Stimulated activated CD8-positive, alpha-beta memory T cell treated with anti-CD3 and anti-CD28 coated beads, Interleukin-2, amount 100 ng/mL, for 48 hours (primary cell): ENCODE data around the gene GDF3.
"Not testable (repeated sequence)": the region's sequence is repeated elsewhere in the genome, so short reads cannot be mapped to it uniquely, and the experiment has no call there.

ENCODE experiments used
- DNase-seq, 2 donors: peaks; one replicate each; pipeline ENCODE4 v3.0.0-alpha.2; 2020; ENCODE audit warnings: low read depth in 2 of 2

GDF3 gene

GRCh38 chr12:7695566-7696197 lies at the start of gene GDF3:
GDF3 (minus strand) TSS chr12:7695775; CDS start chr12:7695728, 47 bp downstream.
- DNase-seq, result no peak

GRCh38 chr12:7732993-7733392 lies 37.4 kb upstream of the GDF3 start:
- no peak for DNase-seq

GRCh38 chr12:7731486-7731885 lies 35.9 kb upstream of the GDF3 start:
- DNase-seq, result no peak

GRCh38 chr12:7730984-7731383 lies 35.4 kb upstream of the GDF3 start:
- DNase-seq, result not testable (repeated sequence)

- DNase-seq, result no peak
Observed at GRCh38 chr12:7729746-7730145, 34.2 kb upstream of the GDF3 start.

- DNase-seq, result no peak
Observed at GRCh38 chr12:7723926-7724325, 28.4 kb upstream of the GDF3 start.

- no peak for DNase-seq
Observed at GRCh38 chr12:7719946-7720730, 24.6 kb upstream of the GDF3 start.

- DNase-seq, result no peak
Observed at GRCh38 chr12:7716381-7716780, 20.8 kb upstream of the GDF3 start.

- no peak for DNase-seq
Observed at GRCh38 chr12:7712841-7713442, 17.4 kb upstream of the GDF3 start.

- no peak for DNase-seq
Observed at GRCh38 chr12:7711133-7711532, 15.6 kb upstream of the GDF3 start, which contains the start of gene DPPA3. DPPA3 (plus strand) TSS chr12:7711433; CDS start chr12:7711571, 138 bp downstream.

GRCh38 chr12:7709969-7710675 lies 14.5 kb upstream of the GDF3 start:
- no peak for DNase-seq

GRCh38 chr12:7705846-7706245 lies 10.3 kb upstream of the GDF3 start:
- no peak for DNase-seq

- DNase-seq, result no peak
Observed at GRCh38 chr12:7695237-7695560, 376 bp downstream of the GDF3 start.

- DNase-seq, result no peak
Observed at GRCh38 chr12:7694556-7695236, 879 bp downstream of the GDF3 start.

- no peak for DNase-seq
Observed at GRCh38 chr12:7693793-7694192, 1.8 kb downstream of the GDF3 start.

- DNase-seq, result no peak
Observed at GRCh38 chr12:7681535-7681934, 14.0 kb downstream of the GDF3 start.

GRCh38 chr12:7679251-7680045 lies 16.1 kb downstream of the GDF3 start:
- no peak for DNase-seq

- DNase-seq, result no peak
Observed at GRCh38 chr12:7678744-7679143, 16.8 kb downstream of the GDF3 start.

GRCh38 chr12:7677432-7677888 lies 18.1 kb downstream of the GDF3 start:
- DNase-seq, result not testable (repeated sequence)

GRCh38 chr12:7675455-7675854 lies 20.1 kb downstream of the GDF3 start:
- DNase-seq, result not testable (repeated sequence)

GRCh38 chr12:7668171-7668570 lies 27.4 kb downstream of the GDF3 start:
- DNase-seq, result no peak
